Esophagus muscularis mucosa (tissue), 3 donors: ENCODE data around the gene MAP3K2.

Source experiments
- POLR2A ChIP-seq: fragments of 450-650 bp; IDR thresholded peaks from one replicate; pipeline ENCODE4 v1.6.1; 2017; ENCODE audit warnings: antibody characterized with exemption, moderate library complexity, mild to moderate bottlenecking, low read depth
- TF ChIP-seq, protein P1 (sequence below), 3 experiments: fragments of 200-600 bp in 2 of 3; fragments of 450-650 bp in 1 of 3; sonication (generic) in 2 of 3; IDR thresholded peaks; one replicate each; pipeline ENCODE4 v1.5.1; 2017 to 2019; ENCODE audit warnings: antibody characterized with exemption in 3 of 3, mild to moderate bottlenecking in 2 of 3, moderate library complexity in 1 of 3

DNA sequence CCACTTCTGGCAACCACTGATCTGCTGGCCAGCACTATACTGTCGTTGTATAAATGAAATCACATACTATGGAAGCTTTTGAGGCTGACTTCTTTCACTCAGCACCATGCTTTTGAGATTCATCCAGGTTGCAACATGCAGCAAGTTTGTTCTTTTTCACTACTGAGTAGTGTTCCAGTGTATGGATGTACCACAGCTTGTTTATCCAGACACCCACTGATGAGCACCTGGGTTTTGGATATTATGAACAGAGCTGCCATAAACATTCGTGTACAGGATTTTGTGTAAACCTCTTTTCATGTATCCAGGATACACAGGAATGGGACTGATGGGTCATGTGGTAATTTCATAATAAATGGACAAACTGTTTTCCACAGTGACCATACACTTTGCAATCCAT, 104.5 kb downstream of the MAP3K2 start:
- TF ChIP-seq, protein P1, sequence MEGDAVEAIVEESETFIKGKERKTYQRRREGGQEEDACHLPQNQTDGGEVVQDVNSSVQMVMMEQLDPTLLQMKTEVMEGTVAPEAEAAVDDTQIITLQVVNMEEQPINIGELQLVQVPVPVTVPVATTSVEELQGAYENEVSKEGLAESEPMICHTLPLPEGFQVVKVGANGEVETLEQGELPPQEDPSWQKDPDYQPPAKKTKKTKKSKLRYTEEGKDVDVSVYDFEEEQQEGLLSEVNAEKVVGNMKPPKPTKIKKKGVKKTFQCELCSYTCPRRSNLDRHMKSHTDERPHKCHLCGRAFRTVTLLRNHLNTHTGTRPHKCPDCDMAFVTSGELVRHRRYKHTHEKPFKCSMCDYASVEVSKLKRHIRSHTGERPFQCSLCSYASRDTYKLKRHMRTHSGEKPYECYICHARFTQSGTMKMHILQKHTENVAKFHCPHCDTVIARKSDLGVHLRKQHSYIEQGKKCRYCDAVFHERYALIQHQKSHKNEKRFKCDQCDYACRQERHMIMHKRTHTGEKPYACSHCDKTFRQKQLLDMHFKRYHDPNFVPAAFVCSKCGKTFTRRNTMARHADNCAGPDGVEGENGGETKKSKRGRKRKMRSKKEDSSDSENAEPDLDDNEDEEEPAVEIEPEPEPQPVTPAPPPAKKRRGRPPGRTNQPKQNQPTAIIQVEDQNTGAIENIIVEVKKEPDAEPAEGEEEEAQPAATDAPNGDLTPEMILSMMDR (IDR thresholded peaks at IDR 0.05): no peak
- no peak for TF ChIP-seq POLR2A
